ENCODE measurements around the gene SPEG. TPM values are rescaled to one million over a fixed set of nuclear protein-coding genes. Genes with fewer than 3 reads are reported as not detected.

Gene SPEG
- total and polyA plus RNA-seq, 2 of the 8 experiments (the other 6 are each of a cell fraction or from before 2014, with no cell fraction given) = 19.9 to 32.0 TPM

- no peak for DNase-seq (ENCODE audit: low read depth in 1 of 2, low spot score in 2 of 2)
- no peak overlapping the region for H3K9ac ChIP-seq (replicated peaks in 1 of 4; ENCODE audit: extremely low read depth in 1 of 4, low read depth in 3 of 4, low read length in 3 of 4)
- H4K8ac ChIP-seq (ENCODE audit: extremely low read depth, insufficient read depth, low read length) = no peak overlapping the region
- 87% methylated on average over 9 of the region's 9 CpGs; no CpG with 5 or more reads in 1 of the 2 experiments for WGBS, 2 experiments (ENCODE audit: extremely low coverage in 1 of 2, insufficient coverage in 1 of 2, insufficient read length in 1 of 2, insufficient replicate concordance in 2 of 2, low coverage in 1 of 2, low lambda C conversion rate in 2 of 2, missing lambda C conversion rate in 1 of 2)
- H3K56ac ChIP-seq (replicated peaks; ENCODE audit: insufficient read length, low read depth, low read length) = no peak overlapping the region
- H2AFZ ChIP-seq (ENCODE audit: low read length) = no peak overlapping the region
- H3K79me2 ChIP-seq (ENCODE audit: control insufficient read depth in 1 of 2, insufficient read depth in 2 of 2, low read length in 2 of 2) = no peaks in the 10 kb centered on the region
- H2BK5ac ChIP-seq (ENCODE audit: low read depth, low read length) = no peak overlapping the region
- no peak overlapping the region for H3K18ac ChIP-seq (ENCODE audit: extremely low read depth, low read length)
- no peak overlapping the region for H3K4me3 ChIP-seq (ENCODE audit: extremely low read depth in 1 of 4, insufficient read depth in 2 of 4, low read depth in 3 of 4, low read length in 4 of 4)
- no peak overlapping the region for H4K91ac ChIP-seq (replicated peaks; ENCODE audit: insufficient read length, low read length)
- no peak overlapping the region for H3K4me2 ChIP-seq (ENCODE audit: insufficient read depth in 1 of 2, low read depth in 2 of 2, low read length in 2 of 2)
- no peak overlapping the region for H3K27ac ChIP-seq (ENCODE audit: low read depth, low read length)
- H4K5ac ChIP-seq (ENCODE audit: insufficient read length, low read depth, low read length) = no peak overlapping the region
- CTCF ChIA-PET (ENCODE audit: partially characterized antibody) = interaction anchor here (0.6 to 8.0 kb wide), 15 partner anchors 8 to 382 kb away, joined by 3 to 142 read pairs (median 3); no protein-coding TSS in a partner anchor
- H3K79me1 ChIP-seq (ENCODE audit: low read depth, low read length) = no peaks in the 10 kb centered on the region
- POLR2A ChIA-PET (ENCODE audit: partially characterized antibody) = interaction anchor here (1.0 kb wide), 1 partner anchor 10 kb away, joined by 3 read pairs; no protein-coding TSS in a partner anchor
- H2BK12ac ChIP-seq (ENCODE audit: low read depth, low read length) = no peak overlapping the region
- H2AK5ac ChIP-seq (ENCODE audit: low read depth, low read length) = no peak overlapping the region
- H3K14ac ChIP-seq (ENCODE audit: insufficient read length) = no peak overlapping the region
- H3K36me3 ChIP-seq (ENCODE audit: control insufficient read depth in 2 of 4, insufficient read depth in 4 of 4, low read length in 3 of 4) = no peaks in the 10 kb centered on the region
- H3K27me3 ChIP-seq (replicated peaks in 1 of 4; ENCODE audit: control insufficient read depth in 3 of 4, extremely low read depth in 1 of 4, insufficient read depth in 3 of 4, low read length in 3 of 4) = no peaks in the 10 kb centered on the region; a peak in 1 of 7 replicates
- H3K9me3 ChIP-seq (ENCODE audit: insufficient read depth in 2 of 2, low read depth in 1 of 2, low read length in 1 of 2) = no peaks in the 10 kb centered on the region
- H3K4me1 ChIP-seq (replicated peaks in 1 of 4; ENCODE audit: control insufficient read depth in 3 of 4, insufficient read depth in 4 of 4, low read length in 3 of 4) = peaks cover 0 to 3% (median 0%) of the 10 kb centered on the region in 4 experiments; a peak in 2 of 7 replicates
- no peak overlapping the region for H2BK120ac ChIP-seq (replicated peaks; ENCODE audit: low read depth, low read length)
- FAIRE-seq = no peak
- H2BK15ac ChIP-seq (ENCODE audit: low read length) = no peak overlapping the region
- H3K23ac ChIP-seq (ENCODE audit: insufficient read length) = no peak overlapping the region
- H3K23me2 ChIP-seq (ENCODE audit: low read depth, low read length) = no peaks in the 10 kb centered on the region
- H3K4ac ChIP-seq (replicated peaks; ENCODE audit: insufficient read length, low read depth, low read length) = no peak overlapping the region
- no peaks in the 10 kb centered on the region for H4K20me1 ChIP-seq (replicated peaks in 1 of 2; ENCODE audit: control insufficient read depth in 1 of 2, insufficient read depth in 2 of 2, low read length in 2 of 2)
- no peak overlapping the region for H2BK20ac ChIP-seq (ENCODE audit: low read length)
- TF ChIP-seq SRF (IDR thresholded peaks at IDR 0.05; ENCODE audit: low read depth, low read length) (no peak), TAF7 (optimal IDR thresholded peaks at IDR 0.05; ENCODE audit: borderline replicate concordance, low read depth, low read length) (no peak), CBX5 (IDR thresholded peaks at IDR 0.05; ENCODE audit: low read depth, low read length) (no peak), NRF1 (IDR thresholded peaks at IDR 0.05; ENCODE audit: low read depth, low read length) (no peak), CHD2 (IDR thresholded peaks at IDR 0.05; ENCODE audit: low read length) (no peak)
Observed at GRCh38 chr2:219392754-219393153, 41.9 kb upstream of the SPEG start.
